ENCODE measurements around the gene ZNF92. TPM values are rescaled to one million over a fixed set of nuclear protein-coding genes. Genes with fewer than 3 reads are reported as not detected.

ZNF92 gene
- total and polyA plus RNA-seq, 2 of the 13 experiments (the other 11 are each of a cell fraction or from before 2014, with no cell fraction given) = 4.0 to 13.2 TPM

GRCh38 chr7:65373608-65374351 is at the start of gene ZNF92 (continued):
- TF ChIP-seq HNRNPL (IDR thresholded peaks at IDR 0.05; ENCODE audit: low read depth, low read length) (peak; percentile 31; the same call in 1 of the 2 replicates), ZNF598 (CRISPR knock-in tag; IDR thresholded peaks at IDR 0.05; ENCODE audit: borderline replicate concordance) (0 out of 2 replicates have a peak, but pooled peaks have one; percentile 37), KAT7 (CRISPR knock-in tag; IDR thresholded peaks at IDR 0.05; ENCODE audit: borderline replicate concordance) (peak; percentile 69; the same call in 1 of the 2 replicates), ZNF557 (CRISPR knock-in tag; IDR thresholded peaks at IDR 0.05) (0 out of 2 replicates have a peak, but pooled peaks have one; percentile 44), ZNF296 (CRISPR knock-in tag; conservative IDR thresholded peaks at IDR 0.05) (no peak), ZNF709 (CRISPR knock-in tag; IDR thresholded peaks at IDR 0.05) (peak; percentile 56; the same call in 1 of the 2 replicates), PAF1 (CRISPR knock-in tag; IDR thresholded peaks at IDR 0.05) (no peak), ZNF256 (CRISPR knock-in tag; conservative IDR thresholded peaks at IDR 0.05) (peak; percentile 65; the same call in 1 of the 2 replicates), SNAPC4 (CRISPR knock-in tag; IDR thresholded peaks at IDR 0.05) (no peak), ZNF562 (CRISPR knock-in tag; IDR thresholded peaks at IDR 0.05; ENCODE audit: borderline replicate concordance) (no peak), SIN3B (IDR thresholded peaks at IDR 0.05; ENCODE audit: low read length) (peak; percentile 90), ZNF777 (CRISPR knock-in tag; IDR thresholded peaks at IDR 0.05) (peak; percentile 89)
- TF ChIP-seq, protein P1, sequence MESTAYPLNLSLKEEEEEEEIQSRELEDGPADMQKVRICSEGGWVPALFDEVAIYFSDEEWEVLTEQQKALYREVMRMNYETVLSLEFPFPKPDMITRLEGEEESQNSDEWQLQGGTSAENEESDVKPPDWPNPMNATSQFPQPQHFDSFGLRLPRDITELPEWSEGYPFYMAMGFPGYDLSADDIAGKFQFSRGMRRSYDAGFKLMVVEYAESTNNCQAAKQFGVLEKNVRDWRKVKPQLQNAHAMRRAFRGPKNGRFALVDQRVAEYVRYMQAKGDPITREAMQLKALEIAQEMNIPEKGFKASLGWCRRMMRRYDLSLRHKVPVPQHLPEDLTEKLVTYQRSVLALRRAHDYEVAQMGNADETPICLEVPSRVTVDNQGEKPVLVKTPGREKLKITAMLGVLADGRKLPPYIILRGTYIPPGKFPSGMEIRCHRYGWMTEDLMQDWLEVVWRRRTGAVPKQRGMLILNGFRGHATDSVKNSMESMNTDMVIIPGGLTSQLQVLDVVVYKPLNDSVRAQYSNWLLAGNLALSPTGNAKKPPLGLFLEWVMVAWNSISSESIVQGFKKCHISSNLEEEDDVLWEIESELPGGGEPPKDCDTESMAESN (CRISPR knock-in tag; conservative IDR thresholded peaks at IDR 0.05) = 0 out of 2 replicates have a peak, but pooled peaks have one; percentile 53
- TF ChIP-seq, protein P2, sequence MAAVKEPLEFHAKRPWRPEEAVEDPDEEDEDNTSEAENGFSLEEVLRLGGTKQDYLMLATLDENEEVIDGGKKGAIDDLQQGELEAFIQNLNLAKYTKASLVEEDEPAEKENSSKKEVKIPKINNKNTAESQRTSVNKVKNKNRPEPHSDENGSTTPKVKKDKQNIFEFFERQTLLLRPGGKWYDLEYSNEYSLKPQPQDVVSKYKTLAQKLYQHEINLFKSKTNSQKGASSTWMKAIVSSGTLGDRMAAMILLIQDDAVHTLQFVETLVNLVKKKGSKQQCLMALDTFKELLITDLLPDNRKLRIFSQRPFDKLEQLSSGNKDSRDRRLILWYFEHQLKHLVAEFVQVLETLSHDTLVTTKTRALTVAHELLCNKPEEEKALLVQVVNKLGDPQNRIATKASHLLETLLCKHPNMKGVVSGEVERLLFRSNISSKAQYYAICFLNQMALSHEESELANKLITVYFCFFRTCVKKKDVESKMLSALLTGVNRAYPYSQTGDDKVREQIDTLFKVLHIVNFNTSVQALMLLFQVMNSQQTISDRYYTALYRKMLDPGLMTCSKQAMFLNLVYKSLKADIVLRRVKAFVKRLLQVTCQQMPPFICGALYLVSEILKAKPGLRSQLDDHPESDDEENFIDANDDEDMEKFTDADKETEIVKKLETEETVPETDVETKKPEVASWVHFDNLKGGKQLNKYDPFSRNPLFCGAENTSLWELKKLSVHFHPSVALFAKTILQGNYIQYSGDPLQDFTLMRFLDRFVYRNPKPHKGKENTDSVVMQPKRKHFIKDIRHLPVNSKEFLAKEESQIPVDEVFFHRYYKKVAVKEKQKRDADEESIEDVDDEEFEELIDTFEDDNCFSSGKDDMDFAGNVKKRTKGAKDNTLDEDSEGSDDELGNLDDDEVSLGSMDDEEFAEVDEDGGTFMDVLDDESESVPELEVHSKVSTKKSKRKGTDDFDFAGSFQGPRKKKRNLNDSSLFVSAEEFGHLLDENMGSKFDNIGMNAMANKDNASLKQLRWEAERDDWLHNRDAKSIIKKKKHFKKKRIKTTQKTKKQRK (IDR thresholded peaks at IDR 0.05; ENCODE audit: low read length) = no peak
- TF ChIP-seq, protein P3, sequence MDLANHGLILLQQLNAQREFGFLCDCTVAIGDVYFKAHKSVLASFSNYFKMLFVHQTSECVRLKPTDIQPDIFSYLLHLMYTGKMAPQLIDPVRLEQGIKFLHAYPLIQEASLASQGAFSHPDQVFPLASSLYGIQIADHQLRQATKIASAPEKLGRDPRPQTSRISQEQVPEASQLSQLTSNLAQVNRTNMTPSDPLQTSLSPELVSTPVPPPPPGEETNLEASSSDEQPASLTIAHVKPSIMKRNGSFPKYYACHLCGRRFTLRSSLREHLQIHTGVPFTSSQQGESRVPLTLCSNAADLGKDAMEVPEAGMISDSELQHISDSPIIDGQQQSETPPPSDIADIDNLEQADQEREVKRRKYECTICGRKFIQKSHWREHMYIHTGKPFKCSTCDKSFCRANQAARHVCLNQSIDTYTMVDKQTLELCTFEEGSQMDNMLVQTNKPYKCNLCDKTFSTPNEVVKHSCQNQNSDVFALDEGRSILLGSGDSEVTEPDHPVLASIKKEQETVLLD (CRISPR knock-in tag; IDR thresholded peaks at IDR 0.05; ENCODE audit: low read depth) = no peak
- TF ChIP-seq, protein P4, sequence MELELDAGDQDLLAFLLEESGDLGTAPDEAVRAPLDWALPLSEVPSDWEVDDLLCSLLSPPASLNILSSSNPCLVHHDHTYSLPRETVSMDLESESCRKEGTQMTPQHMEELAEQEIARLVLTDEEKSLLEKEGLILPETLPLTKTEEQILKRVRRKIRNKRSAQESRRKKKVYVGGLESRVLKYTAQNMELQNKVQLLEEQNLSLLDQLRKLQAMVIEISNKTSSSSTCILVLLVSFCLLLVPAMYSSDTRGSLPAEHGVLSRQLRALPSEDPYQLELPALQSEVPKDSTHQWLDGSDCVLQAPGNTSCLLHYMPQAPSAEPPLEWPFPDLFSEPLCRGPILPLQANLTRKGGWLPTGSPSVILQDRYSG (CRISPR knock-in tag; IDR thresholded peaks at IDR 0.05) = 0 out of 2 replicates have a peak, but pooled peaks have one; percentile 28
